Choroid plexus epithelial cell (primary cell): ENCODE data around the gene NKAIN2.
A peak's percentile ranks its signal among the peaks of the same experiment; 100 is the strongest.
"Not testable (repeated sequence)": the region's sequence is repeated elsewhere in the genome, so short reads cannot be mapped to it uniquely, and the experiment has no call there.

ENCODE experiments used
- DNase-seq: peaks from one replicate; pipeline ENCODE4 v3.0.0-alpha.2; 2010; ENCODE audit warnings: low read depth
- H3K4me3 ChIP-seq: 2 replicates; pipeline ENCODE4 v1.5.1; 2011; ENCODE audit warnings: low read depth, mild to moderate bottlenecking, control low read depth, low read length, moderate library complexity
- TF ChIP-seq, protein P1 (sequence below): conservative IDR thresholded peaks from 2 replicates; pipeline ENCODE4 v1.5.1; 2011; ENCODE audit warnings: low read depth, mild to moderate bottlenecking, control low read depth, inconsistent platforms, low read length, moderate library complexity

Gene NKAIN2

GRCh38 chr6:124714728-124715127 lies 911.1 kb downstream of the NKAIN2 start:
- TF ChIP-seq, protein P1, sequence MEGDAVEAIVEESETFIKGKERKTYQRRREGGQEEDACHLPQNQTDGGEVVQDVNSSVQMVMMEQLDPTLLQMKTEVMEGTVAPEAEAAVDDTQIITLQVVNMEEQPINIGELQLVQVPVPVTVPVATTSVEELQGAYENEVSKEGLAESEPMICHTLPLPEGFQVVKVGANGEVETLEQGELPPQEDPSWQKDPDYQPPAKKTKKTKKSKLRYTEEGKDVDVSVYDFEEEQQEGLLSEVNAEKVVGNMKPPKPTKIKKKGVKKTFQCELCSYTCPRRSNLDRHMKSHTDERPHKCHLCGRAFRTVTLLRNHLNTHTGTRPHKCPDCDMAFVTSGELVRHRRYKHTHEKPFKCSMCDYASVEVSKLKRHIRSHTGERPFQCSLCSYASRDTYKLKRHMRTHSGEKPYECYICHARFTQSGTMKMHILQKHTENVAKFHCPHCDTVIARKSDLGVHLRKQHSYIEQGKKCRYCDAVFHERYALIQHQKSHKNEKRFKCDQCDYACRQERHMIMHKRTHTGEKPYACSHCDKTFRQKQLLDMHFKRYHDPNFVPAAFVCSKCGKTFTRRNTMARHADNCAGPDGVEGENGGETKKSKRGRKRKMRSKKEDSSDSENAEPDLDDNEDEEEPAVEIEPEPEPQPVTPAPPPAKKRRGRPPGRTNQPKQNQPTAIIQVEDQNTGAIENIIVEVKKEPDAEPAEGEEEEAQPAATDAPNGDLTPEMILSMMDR = no peak
- no peak for DNase-seq
- H3K4me3 ChIP-seq = no peak overlapping the region

- no peak for DNase-seq
- TF ChIP-seq, protein P1 = no peak
- no peak overlapping the region for H3K4me3 ChIP-seq
Measured at GRCh38 chr6:124719913-124720312, 916.2 kb downstream of the NKAIN2 start.

DNA sequence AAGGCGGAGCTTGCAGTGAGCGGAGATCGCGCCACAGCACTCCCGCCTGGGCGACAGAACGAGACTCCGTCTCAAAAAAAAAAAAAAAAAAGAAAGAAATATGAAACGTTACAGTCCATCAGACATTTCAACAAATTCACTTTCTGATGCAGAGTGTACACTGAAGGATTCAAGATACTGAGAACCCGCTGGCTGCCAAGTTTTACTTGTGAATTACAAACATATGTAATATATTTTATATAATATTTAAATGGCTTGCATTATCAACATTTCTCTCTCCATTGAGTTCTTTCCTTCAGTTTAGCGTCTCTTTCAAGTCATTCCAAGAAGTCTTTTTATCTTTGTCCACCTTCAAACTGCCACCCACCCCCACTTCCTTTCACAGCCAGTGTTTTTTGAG lies 917.7 kb downstream of the NKAIN2 start:
- no peak overlapping the region for H3K4me3 ChIP-seq
- TF ChIP-seq, protein P1 = no peak
- no peak for DNase-seq

GRCh38 chr6:124722141-124722878 lies 918.6 kb downstream of the NKAIN2 start:
- H3K4me3 ChIP-seq = no peak overlapping the region
- TF ChIP-seq, protein P1 = no peak
- DNase-seq = peak; percentile 29

DNA sequence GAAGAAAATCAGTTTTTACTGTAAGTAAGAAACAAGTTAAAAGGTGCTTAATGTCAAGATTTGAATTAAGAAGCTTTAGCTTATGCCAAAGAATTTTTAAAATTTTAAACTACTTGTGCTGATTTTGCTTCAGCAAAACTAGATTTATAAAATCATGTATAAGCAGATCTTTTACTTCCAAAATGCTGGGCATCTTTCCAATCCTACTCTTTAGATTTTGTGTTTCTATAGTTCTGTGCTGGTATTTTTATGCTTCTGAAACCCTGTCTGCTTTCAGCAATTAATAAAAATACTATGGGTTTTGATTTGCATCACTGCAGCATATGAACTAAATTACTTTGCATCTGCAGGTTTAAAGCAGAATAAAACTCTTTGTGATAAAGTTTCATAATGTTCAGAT lies 920.0 kb downstream of the NKAIN2 start:
- no peak for DNase-seq
- TF ChIP-seq, protein P1 = no peak
- no peak overlapping the region for H3K4me3 ChIP-seq

- H3K4me3 ChIP-seq, DNase-seq: not testable (repeated sequence)
Measured at GRCh38 chr6:124737804-124738203, 934.1 kb downstream of the NKAIN2 start.

DNA sequence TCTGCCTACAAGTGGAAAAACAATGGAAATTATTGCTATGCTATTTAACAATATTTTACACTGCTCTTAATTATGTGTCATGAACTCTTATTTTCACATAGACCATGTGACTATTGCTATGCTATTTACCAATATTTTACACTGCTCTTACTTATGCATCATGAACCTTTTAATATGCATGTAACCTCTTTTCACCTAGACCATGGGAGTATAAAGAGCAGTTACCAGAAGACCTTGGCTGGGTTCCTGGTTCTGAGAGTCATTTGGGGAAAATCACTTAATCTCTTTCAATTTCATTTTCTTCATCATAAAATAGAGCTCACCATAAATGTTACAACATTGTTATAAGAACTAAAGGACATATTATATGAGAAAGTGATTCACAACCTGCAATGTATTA lies 934.8 kb downstream of the NKAIN2 start:
- H3K4me3 ChIP-seq = no peak overlapping the region
- no peak for DNase-seq
- TF ChIP-seq, protein P1 = no peak

DNA sequence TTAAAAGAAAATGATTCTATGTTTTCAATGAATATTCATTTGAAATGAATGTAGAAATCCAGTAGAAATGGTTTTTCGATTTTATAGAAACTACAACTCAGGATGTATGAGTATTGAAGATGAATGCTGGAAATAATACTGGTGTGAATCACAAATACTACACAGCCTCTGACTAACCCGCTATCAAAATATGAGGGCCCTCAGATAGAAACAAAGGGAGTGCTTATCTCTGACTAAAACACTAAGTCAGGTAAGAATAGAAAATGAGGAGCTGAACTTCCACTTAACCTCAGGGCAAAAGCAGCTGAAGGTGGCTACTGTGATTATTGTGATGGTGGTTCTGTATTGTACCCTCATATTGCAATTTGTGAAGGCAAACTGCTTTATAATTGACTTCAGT lies 937.7 kb downstream of the NKAIN2 start:
- no peak for DNase-seq
- TF ChIP-seq, protein P1 = no peak
- H3K4me3 ChIP-seq = no peak overlapping the region
